ENCODE results near the gene PDE4DIP.
"Not testable (repeated sequence)": the region's sequence is repeated elsewhere in the genome, so short reads cannot be mapped to it uniquely, and the experiment has no call there.

The PDE4DIP gene

DNA sequence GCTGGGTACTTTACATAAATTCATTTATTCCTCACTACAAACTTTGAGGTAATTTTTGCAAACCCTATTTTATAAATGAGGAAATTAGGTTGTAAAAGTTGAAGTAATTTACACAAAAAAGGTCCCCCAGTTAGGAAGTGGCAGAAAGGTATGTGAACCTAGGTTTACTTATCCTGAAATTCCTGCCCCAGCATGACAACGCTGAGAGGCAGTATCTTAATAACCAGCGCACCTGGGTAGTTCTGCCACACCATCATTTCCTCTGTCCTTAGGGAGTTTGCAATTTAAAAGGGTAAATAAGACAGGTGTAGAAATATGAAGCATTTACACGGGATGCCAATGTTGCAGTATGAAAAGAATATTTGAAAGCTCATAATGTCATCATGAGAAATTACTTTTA is 79.6 kb downstream of the PDE4DIP start:
- DNase-seq = not testable (repeated sequence)

DNA sequence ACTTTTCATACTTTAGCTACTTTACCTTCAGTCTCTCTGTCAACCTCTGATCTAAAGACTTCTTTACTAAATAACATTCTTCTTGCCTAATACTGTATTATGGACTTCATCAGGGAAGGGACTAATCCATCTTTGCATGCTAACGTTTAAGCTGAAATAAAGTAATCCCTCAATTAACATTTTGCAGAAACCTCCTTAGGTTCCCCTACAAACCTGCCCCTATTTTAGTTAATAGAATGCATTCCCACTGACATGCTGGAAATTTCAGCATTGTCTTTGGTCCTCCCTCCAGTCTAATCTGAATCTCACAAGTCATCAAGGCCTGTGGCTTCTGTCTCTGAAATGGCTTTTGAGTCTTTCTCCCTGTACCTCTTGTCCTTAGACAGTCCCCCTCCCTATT is 83.4 kb downstream of the PDE4DIP start:
- DNase-seq = not testable (repeated sequence)

DNA sequence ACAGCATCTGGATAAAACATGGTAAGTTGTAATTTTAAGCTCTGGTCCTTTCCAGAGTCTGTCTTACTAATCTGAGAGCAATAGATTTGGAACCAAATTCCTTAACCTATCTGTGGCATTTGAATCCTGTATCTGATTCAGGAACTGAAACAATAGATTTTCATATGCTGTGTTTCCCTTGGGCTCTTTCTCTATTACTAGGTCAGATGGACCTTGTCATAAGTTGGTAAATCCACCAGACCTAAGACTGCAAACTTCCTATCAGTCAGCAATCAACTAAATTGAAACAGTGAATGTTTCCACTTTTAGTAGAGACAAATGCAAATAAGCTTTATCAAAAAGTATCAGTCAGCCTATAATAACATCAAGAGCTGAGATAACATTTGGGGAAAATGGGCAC is 85.0 kb downstream of the PDE4DIP start:
- DNase-seq = not testable (repeated sequence)

DNA sequence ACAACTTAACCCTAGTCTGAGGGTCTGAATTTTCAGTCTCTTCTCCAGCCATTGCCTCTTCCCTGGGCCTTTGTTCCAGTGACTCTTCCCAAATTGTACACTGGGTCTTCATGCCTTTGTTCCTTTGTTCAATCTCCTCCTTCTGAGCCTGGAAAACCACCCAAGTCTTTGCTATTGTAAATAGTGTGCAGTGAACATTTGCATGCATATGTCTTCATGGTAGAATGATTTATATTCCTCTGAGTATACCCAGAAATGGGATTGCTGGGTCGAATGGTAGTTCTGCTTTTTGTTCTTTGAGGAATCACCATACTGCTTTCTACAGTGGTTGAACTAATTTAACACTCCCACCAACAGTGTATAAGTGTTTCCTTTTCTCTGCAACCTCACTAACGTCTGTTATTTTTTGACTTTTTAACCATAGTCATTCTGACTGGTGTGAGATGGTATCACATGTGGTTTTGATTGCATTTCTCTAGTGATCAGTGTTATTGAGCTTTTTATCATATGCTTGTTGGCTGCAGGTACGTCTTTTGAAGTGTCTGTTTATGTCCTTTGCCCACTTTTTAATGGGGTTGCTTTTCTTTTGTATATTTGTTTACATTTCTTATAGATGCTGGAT is 91.3 kb downstream of the PDE4DIP start:
- DNase-seq = not testable (repeated sequence)

DNA sequence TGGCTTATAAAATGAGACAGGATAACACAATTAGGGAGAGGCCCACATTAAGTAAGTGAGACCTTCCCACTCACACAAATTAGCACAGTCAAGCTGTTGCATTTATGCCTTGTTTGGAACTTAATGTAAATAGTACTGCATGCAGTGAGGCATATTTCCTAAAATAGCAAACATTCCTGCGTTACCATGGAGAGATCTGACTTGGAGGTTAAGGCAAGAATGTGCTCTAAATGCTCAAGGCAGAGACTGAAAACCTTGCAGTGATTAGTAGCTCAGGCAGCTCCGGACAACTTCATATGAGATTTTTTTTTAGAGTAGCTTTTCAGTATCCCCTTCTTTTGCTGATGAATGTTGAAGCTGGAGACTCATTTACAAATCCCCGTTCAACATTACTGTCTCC is 98.7 kb downstream of the PDE4DIP start:
- not testable (repeated sequence) for DNase-seq

DNA sequence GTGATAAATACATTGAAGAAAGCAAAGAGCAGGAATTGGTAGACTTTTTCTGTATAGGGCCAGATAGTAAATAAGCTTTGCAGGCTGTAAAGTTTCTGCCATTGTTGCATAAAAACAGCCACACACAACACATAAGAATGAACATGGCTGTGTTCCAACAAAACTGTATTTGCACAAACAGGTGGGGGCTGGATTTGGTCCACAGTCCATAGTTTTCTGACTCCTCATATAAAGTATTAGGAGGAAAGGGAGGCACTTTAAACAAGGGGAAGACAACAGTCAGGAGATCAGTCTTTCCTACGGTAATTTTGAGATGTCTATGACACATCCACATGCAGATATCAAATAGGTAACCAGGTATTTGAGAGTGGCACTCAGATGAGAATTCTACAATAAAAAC is 100.9 kb downstream of the PDE4DIP start:
- not testable (repeated sequence) for DNase-seq

DNA sequence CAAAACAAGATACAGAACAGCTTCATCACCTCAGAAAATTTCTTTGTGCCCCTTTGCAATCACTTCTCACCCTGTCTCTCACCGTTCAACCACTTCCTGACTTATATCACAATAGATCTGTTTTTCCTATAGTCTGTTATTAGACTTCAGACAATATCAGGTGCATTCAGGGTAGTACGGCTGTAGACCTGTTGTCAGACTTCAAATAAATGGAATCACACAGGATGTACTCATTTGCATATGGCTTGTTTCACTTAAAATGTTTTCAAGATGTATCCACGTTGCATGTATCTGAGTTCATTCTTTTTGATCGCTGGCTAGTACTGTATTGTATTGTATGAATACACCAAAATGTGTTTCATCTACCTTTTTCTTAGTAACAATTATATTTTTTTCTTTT is 104.5 kb downstream of the PDE4DIP start:
- not testable (repeated sequence) for DNase-seq

DNA sequence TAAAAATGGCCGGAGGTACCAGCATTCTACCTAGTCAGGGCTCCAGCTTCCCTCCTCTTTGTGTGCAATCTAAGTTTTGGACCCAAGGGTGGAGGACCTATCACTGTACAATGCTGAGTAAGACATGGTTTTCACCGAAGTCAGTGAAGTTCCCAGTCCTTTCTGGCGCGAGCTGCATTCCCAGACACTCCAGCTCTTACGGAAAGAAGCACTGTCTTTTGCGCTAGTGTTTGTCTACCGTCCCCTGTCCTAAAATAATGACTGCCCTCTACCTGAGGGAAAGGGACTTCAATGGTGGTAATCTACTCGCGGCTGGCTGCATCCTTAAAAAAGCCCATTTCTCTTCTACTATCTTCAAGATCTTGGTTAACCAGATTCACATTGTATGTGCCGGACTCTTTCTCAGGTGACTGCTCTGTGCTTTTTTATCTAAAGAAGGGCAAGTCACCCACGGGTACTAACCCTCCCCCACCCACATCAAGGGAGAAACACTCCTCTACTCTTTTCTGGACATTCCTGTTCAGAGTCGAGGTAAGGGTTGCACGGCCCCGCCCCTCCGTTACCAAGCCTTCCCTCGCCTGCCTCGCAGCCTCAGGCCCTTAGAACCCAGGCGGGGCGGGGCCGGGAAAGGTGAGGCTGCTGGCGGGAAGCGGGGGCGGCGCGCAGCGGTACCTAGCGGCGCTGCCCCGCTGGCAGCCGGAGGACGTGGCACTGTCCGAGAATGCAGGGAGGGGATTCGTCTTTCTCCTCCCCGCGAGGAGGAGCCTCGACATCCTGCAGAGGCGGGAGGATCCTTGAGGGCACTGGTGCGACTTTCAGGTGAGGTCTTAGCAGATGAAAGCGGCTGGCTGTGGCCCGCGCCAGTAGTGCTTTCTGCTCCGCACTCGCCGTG is 107.4 kb downstream of the PDE4DIP start:
- peak; percentile 5 to 66 for DNase-seq

DNA sequence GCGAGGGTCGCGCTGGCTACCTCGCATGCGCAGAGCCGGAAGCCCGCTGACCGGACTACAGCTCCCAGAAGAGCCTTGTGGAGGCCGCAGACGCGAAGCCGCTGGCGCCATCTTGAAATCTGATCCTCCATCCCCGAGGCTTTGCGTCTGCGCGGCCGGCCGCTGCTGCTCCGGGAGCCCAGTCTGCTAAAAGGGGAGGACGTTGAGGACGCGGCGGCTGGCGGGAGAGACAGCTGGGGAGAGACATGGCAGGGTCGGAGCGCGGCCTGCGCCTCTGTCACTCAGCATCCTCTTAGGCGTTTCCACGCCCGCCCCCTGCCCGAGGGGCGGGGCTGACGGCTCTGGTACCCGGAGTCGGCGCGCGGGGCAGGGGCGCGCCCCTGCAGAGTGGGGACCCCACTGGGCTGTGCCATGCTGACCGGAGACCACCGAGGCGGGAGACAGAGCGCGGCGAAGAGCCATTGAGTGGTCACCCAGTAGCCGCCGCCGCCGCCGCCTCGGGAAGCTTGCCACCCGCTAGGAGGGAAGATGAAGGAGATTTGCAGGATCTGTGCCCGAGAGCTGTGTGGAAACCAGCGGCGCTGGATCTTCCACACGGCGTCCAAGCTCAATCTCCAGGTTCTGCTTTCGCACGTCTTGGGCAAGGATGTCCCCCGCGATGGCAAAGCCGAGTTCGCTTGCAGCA is 108.2 kb downstream of the PDE4DIP start:
- not testable (repeated sequence) for DNase-seq

DNA sequence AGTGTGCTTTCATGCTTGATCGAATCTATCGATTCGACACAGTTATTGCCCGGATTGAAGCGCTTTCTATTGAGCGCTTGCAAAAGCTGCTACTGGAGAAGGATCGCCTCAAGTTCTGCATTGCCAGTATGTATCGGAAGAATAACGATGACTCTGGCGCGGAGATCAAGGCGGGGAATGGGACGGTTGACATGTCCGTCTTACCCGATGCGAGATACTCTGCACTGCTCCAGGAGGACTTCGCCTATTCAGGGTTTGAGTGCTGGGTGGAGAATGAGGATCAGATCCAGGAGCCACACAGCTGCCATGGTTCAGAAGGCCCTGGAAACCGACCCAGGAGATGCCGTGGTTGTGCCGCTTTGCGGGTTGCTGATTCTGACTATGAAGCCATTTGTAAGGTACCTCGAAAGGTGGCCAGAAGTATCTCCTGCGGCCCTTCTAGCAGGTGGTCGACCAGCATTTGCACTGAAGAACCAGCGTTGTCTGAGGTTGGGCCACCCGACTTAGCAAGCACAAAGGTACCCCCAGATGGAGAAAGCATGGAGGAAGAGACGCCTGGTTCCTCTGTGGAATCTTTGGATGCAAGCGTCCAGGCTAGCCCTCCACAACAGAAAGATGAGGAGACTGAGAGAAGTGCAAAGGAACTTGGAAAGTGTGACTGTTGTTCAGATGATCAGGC is 108.8 kb downstream of the PDE4DIP start:
- not testable (repeated sequence) for DNase-seq

DNA sequence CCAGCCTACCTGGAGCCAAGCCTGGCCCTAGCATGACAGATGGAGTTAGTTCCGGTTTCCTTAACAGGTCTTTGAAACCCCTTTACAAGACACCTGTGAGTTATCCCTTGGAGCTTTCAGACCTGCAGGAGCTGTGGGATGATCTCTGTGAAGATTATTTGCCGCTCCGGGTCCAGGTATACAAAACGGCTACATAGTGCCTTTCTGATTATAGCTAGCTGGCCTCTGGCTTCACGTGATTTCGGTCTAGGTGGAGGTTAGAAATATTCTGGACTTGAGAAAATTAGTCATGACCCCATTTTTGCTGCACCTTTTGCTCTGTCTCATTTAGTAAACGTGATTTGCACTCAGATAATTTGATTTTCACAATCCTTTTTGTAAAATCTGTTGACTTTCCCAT is 109.5 kb downstream of the PDE4DIP start:
- DNase-seq = not testable (repeated sequence)

DNA sequence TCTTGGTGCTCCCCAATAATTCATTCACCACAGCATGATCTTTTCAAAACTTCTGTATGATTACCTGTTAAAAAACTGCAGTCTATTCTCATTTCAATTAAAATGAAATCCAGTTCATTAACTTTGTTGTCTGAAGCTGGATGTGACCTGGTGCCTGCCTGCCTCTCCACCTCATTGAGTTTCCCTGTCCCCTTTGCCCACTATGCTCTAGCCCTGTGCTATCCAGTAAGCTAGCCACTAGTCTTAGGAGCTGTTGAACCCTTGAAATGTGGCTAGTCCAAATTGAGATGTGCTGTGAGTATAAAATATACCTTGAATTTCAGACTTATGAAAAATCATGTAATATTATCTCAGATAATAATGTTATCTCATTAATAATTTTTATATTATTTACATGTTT is 114.1 kb downstream of the PDE4DIP start:
- not testable (repeated sequence) for DNase-seq

DNA sequence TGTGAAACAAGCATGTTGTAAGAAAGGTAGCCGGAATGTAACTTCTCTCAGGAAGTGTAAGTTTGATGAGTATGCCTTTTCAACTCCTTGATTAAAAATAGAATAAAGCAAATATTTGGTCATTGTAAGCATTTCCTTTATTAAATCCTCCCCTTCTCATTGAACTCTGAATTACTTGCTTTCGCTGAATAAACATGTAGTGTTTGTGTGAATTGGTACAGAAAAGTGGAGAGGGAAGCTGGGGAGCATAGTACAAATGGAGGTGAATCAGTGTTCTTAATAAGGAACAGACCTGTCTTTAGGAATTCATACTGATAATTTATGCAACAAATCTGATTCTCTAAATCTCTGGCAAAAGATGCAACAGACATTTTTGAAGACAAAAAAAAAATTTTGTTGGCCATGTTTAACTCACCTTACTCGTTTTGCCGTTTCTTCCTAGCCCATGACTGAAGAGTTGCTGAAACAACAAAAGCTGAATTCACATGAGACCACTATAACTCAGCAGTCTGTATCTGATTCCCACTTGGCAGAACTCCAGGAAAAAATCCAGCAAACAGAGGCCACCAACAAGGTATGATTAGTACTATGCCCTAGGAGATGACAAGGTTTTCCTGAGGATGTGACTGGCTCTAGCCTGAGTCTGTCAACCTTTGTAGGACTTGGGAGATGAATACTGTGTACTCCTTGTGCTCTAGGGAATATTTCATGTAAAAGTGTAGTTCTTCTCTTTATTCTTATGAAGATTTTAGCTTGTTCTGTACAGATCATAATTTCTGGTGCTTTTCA is 116.2 kb downstream of the PDE4DIP start:
- DNase-seq = not testable (repeated sequence)

DNA sequence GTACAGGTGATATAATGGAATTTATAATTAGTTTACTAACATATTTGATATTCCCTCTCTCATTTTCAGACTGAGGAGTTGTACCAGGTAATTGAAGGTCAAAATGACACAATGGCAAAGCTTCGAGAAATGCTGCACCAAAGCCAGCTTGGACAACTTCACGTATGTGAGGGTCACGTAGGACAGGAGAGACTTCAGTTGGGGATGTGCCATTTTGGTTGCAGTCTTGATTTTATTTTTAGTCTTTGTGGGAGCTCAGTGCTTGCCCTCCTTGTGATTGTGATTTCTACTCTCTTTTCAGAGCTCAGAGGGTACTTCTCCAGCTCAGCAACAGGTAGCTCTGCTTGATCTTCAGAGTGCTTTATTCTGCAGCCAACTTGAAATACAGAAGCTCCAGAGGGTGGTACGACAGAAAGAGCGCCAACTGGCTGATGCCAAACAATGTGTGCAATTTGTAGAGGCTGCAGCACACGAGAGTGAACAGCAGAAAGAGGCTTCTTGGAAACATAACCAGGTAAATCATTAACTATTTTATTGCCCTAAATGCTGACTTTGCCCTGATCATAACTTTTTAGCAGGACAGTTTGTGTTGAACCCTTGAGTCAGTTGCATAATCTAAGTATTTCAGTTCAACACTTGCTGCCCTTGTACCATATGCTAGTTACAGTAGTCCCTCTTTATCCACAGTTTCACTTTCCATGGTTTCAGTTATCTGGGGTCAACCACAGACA is 118.1 kb downstream of the PDE4DIP start:
- not testable (repeated sequence) for DNase-seq

DNA sequence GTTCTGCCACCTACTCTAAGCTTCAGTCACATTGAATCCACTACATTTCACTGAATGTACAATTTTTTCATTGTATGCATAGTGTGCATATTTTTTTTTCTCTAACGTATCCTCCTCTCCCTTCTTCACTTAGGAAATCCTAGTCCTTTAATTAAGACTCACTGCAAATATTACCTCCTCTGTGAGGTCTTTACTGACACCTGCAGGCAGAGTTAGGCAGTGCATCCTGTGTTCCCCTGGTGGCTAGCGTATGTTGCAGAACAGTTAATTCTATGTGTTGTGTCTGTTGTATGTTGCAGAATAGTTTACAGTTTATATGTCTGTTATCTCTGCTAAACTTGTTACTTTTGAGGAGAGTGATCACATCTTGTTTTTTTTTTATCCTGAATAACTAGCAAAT is 121.9 kb downstream of the PDE4DIP start:
- not testable (repeated sequence) for DNase-seq

DNA sequence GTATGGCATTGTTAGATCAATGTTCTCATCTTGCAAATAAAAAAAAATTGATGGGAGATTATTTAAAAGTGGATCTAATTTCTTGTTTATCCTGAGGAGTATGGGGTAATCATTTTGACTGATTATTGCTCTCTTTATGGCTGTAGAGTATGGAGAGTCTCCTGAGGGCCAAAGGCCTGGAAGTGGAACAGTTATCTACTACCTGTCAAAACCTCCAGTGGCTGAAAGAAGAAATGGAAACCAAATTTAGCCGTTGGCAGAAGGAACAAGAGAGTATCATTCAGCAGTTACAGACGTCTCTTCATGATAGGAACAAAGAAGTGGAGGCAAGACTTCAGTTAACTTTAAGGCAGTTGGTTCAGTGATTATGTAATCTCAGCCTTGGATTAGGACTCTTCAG is 123.4 kb downstream of the PDE4DIP start:
- DNase-seq = not testable (repeated sequence)

DNA sequence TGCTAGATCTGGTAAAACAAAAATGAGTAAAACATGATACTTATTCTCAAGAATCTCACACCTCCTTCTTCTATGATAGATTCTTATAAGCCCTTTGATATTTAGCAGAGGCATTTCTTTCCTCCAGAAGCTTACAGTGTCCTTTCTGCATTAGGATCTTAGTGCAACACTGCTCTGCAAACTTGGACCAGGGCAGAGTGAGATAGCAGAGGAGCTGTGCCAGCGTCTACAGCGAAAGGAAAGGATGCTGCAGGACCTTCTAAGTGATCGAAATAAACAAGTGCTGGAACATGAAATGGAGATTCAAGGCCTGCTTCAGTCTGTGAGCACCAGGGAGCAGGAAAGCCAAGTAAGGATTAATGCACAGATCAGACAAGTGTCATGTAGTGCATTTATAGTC is 124.5 kb downstream of the PDE4DIP start:
- not testable (repeated sequence) for DNase-seq

DNA sequence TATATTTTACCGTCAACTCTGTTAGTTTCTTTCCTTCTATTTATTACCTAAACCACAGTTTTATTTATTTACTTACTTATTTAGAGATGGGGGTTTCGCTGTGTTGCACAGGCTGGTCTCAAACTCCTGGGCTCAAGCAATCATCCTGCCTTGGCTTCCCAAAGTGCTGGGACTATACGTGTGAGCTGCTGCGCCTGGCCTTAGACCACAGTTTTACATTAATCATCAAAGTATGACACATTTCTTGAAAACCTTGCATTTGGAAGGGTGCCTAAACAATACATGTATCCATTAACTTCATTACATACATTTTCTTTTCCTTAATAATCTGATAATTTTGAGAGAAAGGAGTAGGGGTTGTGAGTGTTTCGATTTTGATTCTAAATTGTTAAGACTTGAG is 124.9 kb downstream of the PDE4DIP start:
- DNase-seq = not testable (repeated sequence)

DNA sequence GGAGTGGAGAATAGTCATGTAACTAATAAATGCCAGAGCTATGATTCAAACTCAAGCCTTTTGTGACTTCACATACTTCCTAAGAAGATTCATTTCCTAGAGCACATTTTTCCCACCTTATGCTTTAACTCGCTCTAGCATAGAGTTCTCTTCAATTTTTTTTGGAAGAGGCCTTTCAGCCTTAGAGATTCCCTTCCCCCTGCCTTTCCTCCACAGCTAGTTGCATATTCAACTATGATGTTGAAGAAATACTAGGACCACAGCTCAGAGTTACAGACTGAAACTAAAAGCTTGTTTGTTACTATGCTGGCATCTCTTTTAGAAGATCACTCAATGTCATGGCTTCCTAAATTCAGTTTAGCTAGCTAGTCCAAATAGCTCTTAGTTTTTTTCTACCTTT is 131.2 kb downstream of the PDE4DIP start:
- not testable (repeated sequence) for DNase-seq

DNA sequence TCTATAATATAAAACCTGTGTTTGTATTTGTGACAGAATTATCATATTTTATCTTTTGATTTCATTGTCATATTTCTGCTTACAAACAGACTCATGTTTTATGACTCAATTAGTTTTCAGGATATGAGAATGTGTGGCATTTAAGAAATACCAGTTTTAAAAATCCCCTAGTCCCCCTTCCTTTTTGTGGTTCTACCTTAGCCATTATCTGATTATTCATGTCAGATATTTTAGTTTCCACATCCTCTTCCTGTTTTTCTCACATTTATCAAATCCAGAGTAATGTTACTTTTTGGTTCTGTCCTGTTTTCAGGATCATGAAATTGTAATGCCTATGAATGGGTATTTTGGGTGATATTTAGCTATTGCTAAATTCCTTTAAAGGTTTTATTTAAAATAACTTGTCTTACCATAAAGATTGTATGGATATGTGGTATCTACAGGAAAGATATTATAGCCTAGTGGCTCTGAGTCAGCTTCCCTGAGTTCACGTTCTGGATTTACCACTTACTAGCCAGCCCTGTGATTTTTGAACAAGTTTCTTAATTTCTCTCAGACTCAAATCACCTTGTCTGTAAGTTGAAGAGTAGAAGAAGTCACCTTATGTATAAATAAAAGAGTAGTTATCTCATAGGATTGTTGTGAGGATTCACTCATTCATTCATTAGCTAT is 131.8 kb downstream of the PDE4DIP start:
- not testable (repeated sequence) for DNase-seq

DNA sequence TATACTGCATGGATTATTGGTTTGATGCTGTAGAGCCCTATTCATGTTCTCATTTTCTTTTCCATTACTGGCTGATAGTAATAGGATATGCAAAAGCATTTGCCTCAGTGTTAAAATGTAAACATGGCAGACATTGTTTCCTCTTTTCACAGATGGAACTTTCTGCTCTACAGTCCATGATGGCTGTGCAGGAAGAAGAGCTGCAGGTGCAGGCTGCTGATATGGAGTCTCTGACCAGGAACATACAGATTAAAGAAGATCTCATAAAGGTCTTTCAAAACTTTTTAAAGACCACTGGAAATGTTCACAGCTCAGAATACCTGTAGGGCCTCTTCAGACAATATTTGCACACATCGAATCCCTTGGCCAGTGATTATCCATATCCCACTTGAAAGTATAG is 133.6 kb downstream of the PDE4DIP start:
- not testable (repeated sequence) for DNase-seq

Measured in hippocampal formation (tissue), 2 donors.